H1 (cell line): ENCODE measurements around the gene OR2AG1. TPM values are rescaled to one million over a fixed set of nuclear protein-coding genes. Genes with fewer than 3 reads are reported as not detected.
"Not testable (repeated sequence)": the region's sequence is repeated elsewhere in the genome, so short reads cannot be mapped to it uniquely, and the experiment has no call there.

ENCODE experiments used
- CTCF ChIA-PET: fragments of 300-600 bp; sonication (Branson Sonifier 250); formaldehyde crosslinking; loops from one replicate; lab custom pipeline; 2021; ENCODE audit not compliant: partially characterized antibody; lab: Charles Lee
- POLR2A ChIA-PET: fragments of 300-600 bp; sonication (Branson Sonifier 250); formaldehyde crosslinking; loops from one replicate; lab custom pipeline; 2021; ENCODE audit warnings: inconsistent platforms; ENCODE audit not compliant: partially characterized antibody; lab: Charles Lee
- DNase-seq, 2 experiments: peaks; one replicate each; pipeline versions ENCODE4 v3.0.0 to v3.0.0-alpha.2; 2010 to 2022; ENCODE audit warnings: low spot score in 2 of 2, low read depth in 1 of 2, mixed read lengths in 1 of 2
- FAIRE-seq: peaks from 2 replicates; lab custom pipeline; 2011; peaks lifted over from hg19 to GRCh38; lab: Jason Lieb, UNC
- H2AFZ ChIP-seq: 2 replicates; pipeline ENCODE4 v1.8.1; 2012; ENCODE audit warnings: low read length, inconsistent platforms
- H2AK5ac ChIP-seq: 2 replicates; pipeline ENCODE4 v1.6.1; 2013; ENCODE audit warnings: low read depth, low read length
- H2BK120ac ChIP-seq: replicated peaks from 2 replicates; pipeline ENCODE3; 2013; ENCODE audit warnings: low read depth, low read length, inconsistent platforms
- H2BK12ac ChIP-seq: 2 replicates; pipeline ENCODE4 v1.6.1; 2013; ENCODE audit warnings: low read depth, low read length
- H2BK15ac ChIP-seq: 2 replicates; pipeline ENCODE4 v1.6.1; 2013; ENCODE audit warnings: low read length
- H2BK20ac ChIP-seq: 2 replicates; pipeline ENCODE4 v1.6.1; 2013; ENCODE audit warnings: low read length
- H2BK5ac ChIP-seq: 2 replicates; pipeline ENCODE4 v1.6.1; 2013; ENCODE audit warnings: low read depth, low read length
- H3K14ac ChIP-seq: 2 replicates; pipeline ENCODE4 v1.6.1; 2013; ENCODE audit warnings: inconsistent platforms; ENCODE audit not compliant: insufficient read length
- H3K18ac ChIP-seq: 2 replicates; pipeline ENCODE4 v1.6.1; 2013; ENCODE audit warnings: low read length; ENCODE audit errors: extremely low read depth
- H3K23ac ChIP-seq: 2 replicates; pipeline ENCODE4 v1.6.1; 2013; ENCODE audit warnings: inconsistent platforms; ENCODE audit not compliant: insufficient read length
- H3K23me2 ChIP-seq: 2 replicates; pipeline ENCODE4 v1.6.1; 2013; ENCODE audit warnings: low read depth, low read length
- H3K27ac ChIP-seq: 2 replicates; pipeline ENCODE4 v1.6.1; 2011; ENCODE audit warnings: low read depth, low read length, inconsistent platforms
- H3K27me3 ChIP-seq, 4 experiments: replicated peaks in 1 of 4; 1 replicate in 1 of 4; 2 replicates in 3 of 4; pipeline versions ENCODE4 v1.6.1 to v1.8.1; 2011 to 2013; ENCODE audit warnings: low read length in 3 of 4, mild to moderate bottlenecking in 3 of 4, inconsistent platforms in 2 of 4, mixed read lengths in 2 of 4, moderate library complexity in 1 of 4; ENCODE audit not compliant: control insufficient read depth in 3 of 4, insufficient read depth in 3 of 4; ENCODE audit errors: extremely low read depth in 1 of 4
- H3K36me3 ChIP-seq, 4 experiments: 2 replicates each; pipeline versions ENCODE4 v1.6.1 to v1.8.1; 2011 to 2013; ENCODE audit warnings: mild to moderate bottlenecking in 4 of 4, low read length in 3 of 4, moderate library complexity in 2 of 4, control low read depth in 1 of 4, inconsistent platforms in 1 of 4; ENCODE audit not compliant: insufficient read depth in 4 of 4, control insufficient read depth in 2 of 4
- H3K4ac ChIP-seq: replicated peaks from 2 replicates; pipeline ENCODE3; 2013; ENCODE audit warnings: low read length, low read depth, mixed read lengths, inconsistent platforms; ENCODE audit not compliant: insufficient read length
- H3K4me1 ChIP-seq, 4 experiments: replicated peaks in 1 of 4; 1 replicate in 1 of 4; 2 replicates in 3 of 4; pipeline versions ENCODE4 v1.6.1 to v1.8.1; 2011 to 2013; ENCODE audit warnings: low read length in 3 of 4, inconsistent platforms in 2 of 4, mixed read lengths in 1 of 4; ENCODE audit not compliant: insufficient read depth in 4 of 4, control insufficient read depth in 3 of 4
- H3K4me2 ChIP-seq, 2 experiments: 2 replicates each; pipeline versions ENCODE4 v1.6.1 to v1.8.1; 2011 to 2013; ENCODE audit warnings: low read depth in 2 of 2, low read length in 2 of 2, control low read depth in 1 of 2, inconsistent platforms in 1 of 2, mild to moderate bottlenecking in 1 of 2; ENCODE audit not compliant: insufficient read depth in 1 of 2
- H3K4me3 ChIP-seq, 4 experiments: fragments of 200-600, 300-600 bp in 1 of 4; sonication (generic), shearing (Covaris generic), sonication (Bioruptor Twin) in 1 of 4; 2 replicates each; pipeline versions ENCODE4 v1.5.1 to v1.8.1; 2011 to 2016; ENCODE audit warnings: low read length in 4 of 4, low read depth in 3 of 4, control low read depth in 2 of 4, inconsistent platforms in 2 of 4, mild to moderate bottlenecking in 2 of 4, mixed read lengths in 1 of 4, moderate library complexity in 1 of 4; ENCODE audit not compliant: insufficient read depth in 2 of 4; ENCODE audit errors: extremely low read depth in 1 of 4
- H3K56ac ChIP-seq: replicated peaks from 2 replicates; pipeline ENCODE3; 2013; ENCODE audit warnings: low read depth, mild to moderate bottlenecking, mixed read lengths, low read length, inconsistent platforms; ENCODE audit not compliant: insufficient read length
- H3K79me1 ChIP-seq: 2 replicates; pipeline ENCODE4 v1.6.1; 2013; ENCODE audit warnings: low read depth, low read length, control low read depth
- H3K79me2 ChIP-seq, 2 experiments: 2 replicates each; pipeline versions ENCODE4 v1.6.1 to v1.8.1; 2012 to 2013; ENCODE audit warnings: low read length in 2 of 2, mild to moderate bottlenecking in 2 of 2, inconsistent platforms in 1 of 2; ENCODE audit not compliant: insufficient read depth in 2 of 2, control insufficient read depth in 1 of 2
- H3K9ac ChIP-seq, 4 experiments: replicated peaks in 1 of 4; 1 replicate in 1 of 4; 2 replicates in 3 of 4; pipeline versions ENCODE4 v1.6.1 to v1.8.1; 2011 to 2013; ENCODE audit warnings: low read depth in 3 of 4, low read length in 3 of 4, control low read depth in 2 of 4, mild to moderate bottlenecking in 2 of 4, moderate library complexity in 2 of 4, inconsistent platforms in 1 of 4; ENCODE audit errors: extremely low read depth in 1 of 4
- H3K9me3 ChIP-seq, 2 experiments: 2 replicates each; pipeline versions ENCODE4 v1.6.1 to v1.8.1; 2012 to 2013; ENCODE audit warnings: mild to moderate bottlenecking in 2 of 2, moderate library complexity in 2 of 2, control low read depth in 1 of 2, inconsistent platforms in 1 of 2, low read depth in 1 of 2, low read length in 1 of 2, mixed read lengths in 1 of 2; ENCODE audit not compliant: insufficient read depth in 2 of 2
- H4K20me1 ChIP-seq, 2 experiments: replicated peaks in 1 of 2; 2 replicates each; pipeline versions ENCODE3 to v1.8.1; 2011 to 2013; ENCODE audit warnings: inconsistent platforms in 2 of 2, low read length in 2 of 2, mild to moderate bottlenecking in 1 of 2; ENCODE audit not compliant: insufficient read depth in 2 of 2, control insufficient read depth in 1 of 2
- H4K5ac ChIP-seq: 2 replicates; pipeline ENCODE4 v1.6.1; 2013; ENCODE audit warnings: low read length, low read depth, mixed read lengths, inconsistent platforms; ENCODE audit not compliant: insufficient read length
- H4K8ac ChIP-seq: 2 replicates; pipeline ENCODE4 v1.8.0; 2013; ENCODE audit warnings: mild to moderate bottlenecking, moderate library complexity, low read length, inconsistent platforms; ENCODE audit not compliant: insufficient read depth; ENCODE audit errors: extremely low read depth
- H4K91ac ChIP-seq: replicated peaks from 2 replicates; pipeline ENCODE3; 2013; ENCODE audit warnings: low read length, mixed read lengths, inconsistent platforms; ENCODE audit not compliant: insufficient read length
- NANOG ChIP-seq: IDR thresholded peaks from 2 replicates; pipeline ENCODE4 v1.6.1; 2011; ENCODE audit warnings: low read length, low read depth, mild to moderate bottlenecking, inconsistent platforms; ENCODE audit not compliant: insufficient read depth, poor library complexity, severe bottlenecking
- polyA plus RNA-seq, 7 experiments: library from polyadenylated mRNA; depleted of rRNA in 3 of 7; stranded (reverse) in 5 of 7; unstranded in 2 of 7; fragments of >200 nt in 5 of 7; fragments of 200-250 nt in 2 of 7; gene quantifications; 1 replicate in 5 of 7; 2 replicates in 1 of 7; 4 replicates in 1 of 7; pipeline versions ENCODE4 v1.2.1 to v1.2.3, GENCODE V29; 2011 to 2013; ENCODE audit warnings: missing spikeins in 2 of 7, mixed read lengths in 2 of 7
- total RNA-seq: library from RNA; stranded (reverse); fragmentation: NEBNext Ultra II Directional; extraction: Animal tissue kit (Norgen Biotek cat#: 25700); gene quantifications from 2 replicates; pipeline ENCODE4 v1.2.1, GENCODE V29; 2021

The OR2AG1 gene
- total and polyA plus RNA-seq, 2 of the 8 experiments (the other 6 are each of a cell fraction or from before 2014, with no cell fraction given) = not detected

GRCh38 chr11:6801075-6801474 is 18.3 kb downstream of the OR2AG1 start:
- H2BK15ac ChIP-seq, H2BK20ac ChIP-seq, H3K14ac ChIP-seq, H3K23ac ChIP-seq, H3K4ac ChIP-seq, H3K36me3 ChIP-seq, H4K5ac ChIP-seq, CTCF ChIA-PET, H3K27ac ChIP-seq, H4K91ac ChIP-seq, H3K9ac ChIP-seq, POLR2A ChIA-PET, H3K4me2 ChIP-seq, H4K20me1 ChIP-seq, H3K27me3 ChIP-seq, H3K23me2 ChIP-seq, H3K4me3 ChIP-seq, H2AFZ ChIP-seq, H3K4me1 ChIP-seq, H2AK5ac ChIP-seq, H3K56ac ChIP-seq, H3K79me2 ChIP-seq, H4K8ac ChIP-seq, H3K79me1 ChIP-seq, DNase-seq, H2BK120ac ChIP-seq, H3K18ac ChIP-seq: not testable (repeated sequence)
- TF ChIP-seq NANOG = peak; percentile 35
- Histone ChIP-seq H2BK12ac (0 out of 2 replicates have a peak overlapping the region, but pooled peaks have one; percentile 20), H3K9me3 (peaks cover 7 to 15% of the 10 kb centered on the region in 2 experiments), H2BK5ac (peak overlapping the region; percentile 55; the same call in 1 of the 2 replicates)
- peak; percentile 32 for FAIRE-seq
